Left hindlimb (tissue), 1 donor: ENCODE data around the gene PDZD11.
"Not testable (repeated sequence)": the region's sequence is repeated elsewhere in the genome, so short reads cannot be mapped to it uniquely, and the experiment has no call there.

Experiments
- DNase-seq: peaks from one replicate; pipeline ENCODE4 v3.0.0-alpha.2; 2018

PDZD11 gene

GRCh38 chrX:70289793-70290770 lies at the start of gene PDZD11, which contains the start of gene KIF4A:
TSS of gene PDZD11 (minus strand) at chrX:70289927. CDS start at chrX:70289341, 586 bp downstream.
TSS of gene KIF4A (plus strand) at chrX:70290104. CDS start at chrX:70290459, 355 bp downstream.
- DNase-seq: peak; percentile 90

DNA sequence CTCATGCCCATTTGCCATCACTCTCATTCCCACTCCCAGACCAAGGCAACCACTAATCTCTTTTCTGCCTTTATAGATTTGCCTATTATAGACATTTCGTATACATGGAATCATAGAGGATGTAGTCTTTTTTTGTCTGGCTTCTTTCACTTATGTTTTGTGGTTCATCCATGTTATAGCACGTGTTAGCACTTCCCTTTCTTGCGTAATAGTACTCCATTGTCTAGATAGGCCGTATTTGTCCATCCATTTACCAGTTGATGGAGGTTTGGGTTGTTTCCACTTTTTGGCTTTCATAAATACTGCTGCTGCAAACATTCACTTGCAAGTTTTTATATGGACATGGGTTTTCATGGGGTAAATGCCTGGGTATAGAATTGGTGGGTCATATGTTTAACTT lies 48.6 kb upstream of the PDZD11 start:
- DNase-seq: no peak

GRCh38 chrX:70336767-70337166 lies 47.0 kb upstream of the PDZD11 start:
- DNase-seq: no peak

DNA sequence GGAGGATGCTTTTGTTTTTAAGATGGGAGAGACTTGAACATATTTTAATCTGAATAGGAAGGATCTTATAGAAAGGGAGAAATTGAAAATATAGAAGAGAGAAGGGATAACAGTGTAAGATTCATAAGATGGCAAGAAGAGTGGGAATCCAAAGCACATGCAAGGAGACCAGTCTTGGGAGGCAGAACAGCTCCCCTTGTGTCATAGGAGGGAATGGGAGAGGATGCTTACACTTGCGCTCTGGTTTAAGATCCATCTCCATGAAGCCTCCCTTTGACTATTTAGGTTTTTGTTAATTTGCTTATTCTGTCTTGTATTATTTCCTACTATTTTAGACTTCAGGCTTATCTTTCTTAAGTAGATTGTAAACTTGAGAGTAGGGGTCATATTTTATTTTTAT lies 42.9 kb upstream of the PDZD11 start:
- DNase-seq: no peak

GRCh38 chrX:70331161-70331560 lies 41.4 kb upstream of the PDZD11 start:
- DNase-seq: no peak

- DNase-seq: no peak
Observed at GRCh38 chrX:70324326-70324725, 34.6 kb upstream of the PDZD11 start.

DNA sequence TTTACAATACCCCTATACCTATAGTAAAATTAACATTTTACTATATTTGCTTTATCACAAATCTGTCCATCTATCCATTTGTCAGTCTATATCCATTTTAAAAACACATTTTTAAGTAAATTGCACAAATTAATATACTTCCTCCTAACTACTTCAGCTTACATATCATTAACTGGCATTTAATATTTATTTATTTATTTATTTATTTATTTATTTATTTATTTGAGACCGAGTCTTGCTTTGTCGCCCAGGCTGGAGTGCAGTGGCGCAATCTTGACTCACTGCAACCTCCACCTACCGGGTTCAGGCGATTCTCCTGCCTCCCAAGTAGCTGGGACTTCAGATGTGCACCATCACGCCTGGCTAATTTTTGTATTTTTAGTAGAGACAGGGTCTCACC lies 33.9 kb upstream of the PDZD11 start:
- DNase-seq: not testable (repeated sequence)

DNA sequence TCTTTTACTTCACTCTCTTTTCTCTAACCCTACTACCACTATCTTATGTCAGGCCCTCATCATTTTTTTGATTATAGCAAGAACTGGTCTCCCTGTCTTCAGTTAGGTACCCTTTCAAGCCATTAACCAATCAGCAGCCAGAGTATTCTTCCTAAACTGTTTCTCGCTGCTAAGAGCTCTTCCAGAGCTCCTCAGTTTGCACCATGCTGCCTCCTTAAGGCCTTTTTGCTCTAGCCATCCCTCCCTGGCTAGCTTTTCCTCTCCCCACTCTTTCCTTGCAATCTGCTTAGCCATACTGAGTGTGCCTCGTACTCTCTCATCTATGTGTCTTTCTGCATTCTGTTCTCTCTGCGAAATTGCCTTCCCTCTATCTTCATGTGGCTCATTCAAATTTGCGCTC lies 33.1 kb upstream of the PDZD11 start:
- DNase-seq: no peak

- DNase-seq: no peak
Observed at GRCh38 chrX:70313503-70313902, 23.8 kb upstream of the PDZD11 start.

DNA sequence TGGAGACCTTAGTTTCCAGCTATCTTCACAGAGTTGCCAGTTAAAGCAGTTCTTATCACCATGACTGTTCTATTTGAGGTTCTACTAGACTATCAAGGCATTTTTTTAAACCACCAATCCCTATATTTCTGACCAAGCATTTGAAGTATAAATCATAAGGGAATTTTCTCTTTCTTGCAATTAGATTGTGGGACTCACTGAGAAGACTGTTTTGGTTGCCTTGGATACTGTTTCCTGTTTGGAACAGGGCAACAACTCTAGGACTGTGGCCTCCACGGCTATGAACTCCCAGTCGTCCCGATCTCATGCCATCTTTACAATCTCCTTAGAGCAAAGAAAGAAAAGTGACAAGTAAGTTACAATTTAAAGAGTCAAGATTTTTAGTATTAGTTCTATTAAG lies 12.0 kb upstream of the PDZD11 start:
- DNase-seq: no peak

- DNase-seq: no peak
Observed at GRCh38 chrX:70293621-70294020, 3.9 kb upstream of the PDZD11 start.

GRCh38 chrX:70292788-70293187 lies 3.1 kb upstream of the PDZD11 start:
- DNase-seq: no peak

GRCh38 chrX:70289168-70289792 lies 447 bp downstream of the PDZD11 start:
- DNase-seq: no peak

DNA sequence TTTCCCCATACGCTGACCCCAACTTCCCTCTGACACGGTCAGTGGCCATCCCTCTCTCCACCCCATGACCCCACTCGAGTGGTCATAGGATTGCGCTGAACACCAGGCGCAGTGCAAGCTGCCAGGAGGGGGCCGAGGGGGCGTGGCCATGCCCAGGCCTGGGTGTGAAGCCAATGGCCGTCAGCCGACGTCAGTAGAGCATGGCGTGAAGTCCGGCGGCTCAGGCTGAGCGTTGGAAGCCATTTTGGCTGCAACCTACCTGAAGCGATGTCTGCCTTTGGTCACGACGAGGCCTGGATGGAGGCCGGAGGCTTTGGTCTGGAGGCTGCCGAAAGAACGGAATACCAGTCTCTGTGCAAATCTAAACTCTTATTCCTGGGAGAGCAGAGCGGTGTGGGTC lies 7.8 kb downstream of the PDZD11 start, which contains the start of gene RAB41:
Gene RAB41 (plus strand): TSS at position 222 of the 400 bp plus-strand sequence. CDS start 46 bp downstream, at position 268.
- no peak for DNase-seq

DNA sequence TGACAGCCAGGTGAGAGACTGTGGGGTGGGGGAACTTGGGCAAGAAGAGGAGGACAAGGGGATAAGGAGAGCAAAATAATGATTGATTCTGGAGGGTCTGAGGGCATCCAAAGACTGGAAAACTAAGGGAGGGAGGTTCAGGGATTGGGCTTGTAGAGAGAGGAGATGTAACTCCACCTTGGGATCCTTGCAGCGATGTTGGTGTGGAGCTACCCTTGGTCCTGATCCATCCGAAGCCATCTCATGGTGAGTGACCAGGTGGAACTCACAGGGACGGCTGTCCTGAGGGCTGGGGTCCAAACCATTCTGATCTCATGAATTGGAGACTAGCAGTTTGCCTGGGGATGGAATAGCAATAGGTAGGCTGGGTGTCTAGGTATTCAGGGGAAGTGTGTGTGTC lies 9.2 kb downstream of the PDZD11 start:
- no peak for DNase-seq

GRCh38 chrX:70279081-70279480 lies 10.6 kb downstream of the PDZD11 start:
- no peak for DNase-seq

GRCh38 chrX:70274029-70274428 lies 15.7 kb downstream of the PDZD11 start:
- not testable (repeated sequence) for DNase-seq

DNA sequence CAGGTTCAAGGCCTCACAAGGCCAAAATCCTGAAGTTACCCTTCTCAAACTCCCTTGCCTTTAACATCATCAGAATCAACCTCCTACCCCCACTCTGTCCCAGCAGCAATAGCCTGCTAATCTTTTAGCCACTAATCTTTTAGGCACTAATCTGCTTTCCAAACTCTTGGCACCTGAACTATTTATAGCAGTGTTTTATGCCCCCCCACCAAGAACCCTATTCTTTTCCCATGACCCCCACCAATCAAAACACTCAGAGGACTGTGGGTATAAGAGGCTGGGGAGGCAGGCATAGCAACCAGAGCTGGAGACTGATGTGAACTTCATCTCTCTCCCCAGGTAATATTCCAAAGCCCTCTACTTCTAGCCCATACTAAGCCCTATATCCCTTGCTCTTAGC lies 21.7 kb downstream of the PDZD11 start, which contains the start of gene ARR3:
Gene ARR3 (plus strand): TSS at position 301 of the 400 bp plus-strand sequence. CDS start 1,052 bp downstream, outside the sequence.
- DNase-seq: no peak

GRCh38 chrX:70264784-70265183 lies 24.9 kb downstream of the PDZD11 start:
- no peak for DNase-seq

DNA sequence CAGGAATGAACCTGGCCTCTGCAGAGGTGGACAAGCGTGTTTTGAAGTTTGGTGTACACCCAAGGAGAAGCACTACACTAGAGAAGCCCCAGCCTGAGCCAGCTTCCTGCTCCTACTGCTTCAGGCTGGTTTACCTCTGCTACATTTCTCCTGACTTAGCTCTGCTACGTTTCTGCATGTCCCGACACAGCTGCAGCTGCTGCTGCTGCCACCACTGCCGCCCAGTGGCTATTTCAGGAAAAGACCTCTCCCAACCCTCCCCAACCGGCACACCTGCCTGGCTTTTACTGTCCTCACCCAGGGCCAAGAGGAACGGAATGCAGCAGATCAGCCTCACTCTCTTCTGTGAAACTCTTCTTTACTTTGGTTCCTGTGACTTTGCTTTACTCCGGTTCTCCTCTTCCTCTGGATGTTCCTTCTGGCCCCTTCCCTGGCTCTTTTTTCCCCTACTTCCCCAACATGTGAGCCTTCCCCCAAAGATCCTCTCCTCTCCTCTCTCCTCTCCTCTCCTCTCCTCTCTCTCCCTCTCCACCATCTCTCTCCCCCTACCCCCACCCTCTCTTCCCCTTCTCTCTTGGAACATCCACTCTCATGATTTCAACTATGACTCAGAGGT lies 26.7 kb downstream of the PDZD11 start:
- DNase-seq: no peak

DNA sequence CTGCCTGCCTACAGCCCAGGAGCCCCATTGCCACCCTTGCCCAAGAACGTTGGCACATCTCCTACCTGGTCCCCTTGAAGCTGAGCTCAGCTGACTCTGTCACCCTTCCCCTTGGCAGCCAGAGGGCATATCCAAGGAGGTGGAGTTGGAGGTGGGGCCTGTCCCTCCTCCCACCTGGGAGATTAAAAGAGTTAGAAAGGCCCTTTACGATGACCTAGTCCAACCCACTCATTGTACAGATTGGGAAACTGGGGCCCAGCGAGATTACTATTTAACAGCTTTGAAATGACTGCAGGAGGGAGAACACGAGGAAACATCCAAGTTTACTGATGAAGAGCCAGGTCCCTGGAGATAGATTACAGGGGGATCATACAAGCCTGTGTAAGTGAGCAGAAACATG lies 29.6 kb downstream of the PDZD11 start, which contains the start of gene P2RY4:
Gene P2RY4 (minus strand): TSS at position 101 of the 400 bp plus-strand sequence. CDS start 580 bp downstream, outside the sequence.
- no peak for DNase-seq

- no peak for DNase-seq
Observed at GRCh38 chrX:70257423-70258288, 32.1 kb downstream of the PDZD11 start.
